ENCODE results near the gene ASRGL1.

ASRGL1 gene

DNA sequence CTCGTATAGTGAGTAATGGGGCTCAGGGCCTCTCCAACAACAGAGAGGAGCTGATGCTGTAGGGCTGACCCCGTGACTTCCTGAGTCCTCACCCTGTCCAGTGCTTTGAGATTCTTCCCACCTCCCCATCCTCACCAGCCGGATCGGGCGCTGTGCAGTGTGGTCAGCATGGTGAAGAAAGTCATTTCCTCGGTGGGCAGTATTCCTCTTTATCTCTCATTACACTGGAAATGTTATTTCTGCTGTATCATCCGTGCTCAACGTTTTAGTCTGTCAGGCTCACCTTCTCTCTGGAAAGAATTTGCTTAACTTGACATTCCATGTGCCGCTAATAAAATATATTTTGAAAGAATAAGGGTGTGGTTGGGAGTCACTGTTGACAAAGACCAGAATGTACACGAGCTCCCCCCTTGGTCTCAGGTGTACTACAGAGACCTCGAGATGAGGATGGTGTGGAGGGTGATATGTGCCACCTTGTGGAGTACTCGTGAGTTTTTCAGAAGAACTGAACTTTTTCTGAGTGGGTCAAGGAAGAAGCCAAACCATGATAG lies 55.9 kb downstream of the ASRGL1 start:
- DNase-seq (ENCODE audit: low read depth): no peak

GRCh38 chr11:62393735-62394134 lies 56.5 kb downstream of the ASRGL1 start:
- no peak for DNase-seq (ENCODE audit: low read depth)

DNA sequence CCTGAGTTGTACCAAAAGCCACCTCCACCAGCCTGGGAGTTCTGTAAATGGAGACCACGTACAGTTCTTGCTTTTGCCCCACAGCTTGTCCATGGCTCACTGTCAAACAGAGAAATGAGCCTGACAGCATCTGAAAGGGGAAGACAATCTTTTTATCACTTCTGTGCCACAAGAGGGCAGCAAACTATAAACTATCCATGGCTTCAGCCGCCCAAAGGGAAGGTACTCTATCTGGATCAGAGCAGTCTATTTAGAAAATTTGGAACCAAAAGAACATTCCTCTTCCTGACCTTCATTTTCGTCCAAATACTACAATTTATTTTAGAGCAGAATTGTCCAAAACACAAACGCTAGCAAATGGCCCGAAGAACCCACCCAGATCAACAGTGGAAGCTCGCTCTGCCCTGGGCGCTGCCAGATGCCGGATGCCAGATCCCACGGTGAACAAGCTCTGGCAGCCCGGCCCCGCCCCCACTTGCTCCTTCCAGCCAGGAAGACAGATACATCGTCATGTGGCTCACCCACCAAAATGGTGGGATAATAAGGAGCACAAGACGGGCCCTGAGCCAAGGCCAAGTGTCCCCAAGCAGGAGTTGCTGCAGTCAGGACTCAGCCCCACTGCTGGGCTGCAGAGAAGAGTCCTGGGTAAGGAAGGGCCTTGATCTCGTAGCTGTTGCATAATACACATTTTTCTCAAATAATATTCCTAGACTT lies 57.7 kb downstream of the ASRGL1 start:
- DNase-seq (ENCODE audit: low read depth): no peak

GRCh38 chr11:62395885-62396551 lies 58.8 kb downstream of the ASRGL1 start:
- no peak for DNase-seq (ENCODE audit: low read depth)

DNA sequence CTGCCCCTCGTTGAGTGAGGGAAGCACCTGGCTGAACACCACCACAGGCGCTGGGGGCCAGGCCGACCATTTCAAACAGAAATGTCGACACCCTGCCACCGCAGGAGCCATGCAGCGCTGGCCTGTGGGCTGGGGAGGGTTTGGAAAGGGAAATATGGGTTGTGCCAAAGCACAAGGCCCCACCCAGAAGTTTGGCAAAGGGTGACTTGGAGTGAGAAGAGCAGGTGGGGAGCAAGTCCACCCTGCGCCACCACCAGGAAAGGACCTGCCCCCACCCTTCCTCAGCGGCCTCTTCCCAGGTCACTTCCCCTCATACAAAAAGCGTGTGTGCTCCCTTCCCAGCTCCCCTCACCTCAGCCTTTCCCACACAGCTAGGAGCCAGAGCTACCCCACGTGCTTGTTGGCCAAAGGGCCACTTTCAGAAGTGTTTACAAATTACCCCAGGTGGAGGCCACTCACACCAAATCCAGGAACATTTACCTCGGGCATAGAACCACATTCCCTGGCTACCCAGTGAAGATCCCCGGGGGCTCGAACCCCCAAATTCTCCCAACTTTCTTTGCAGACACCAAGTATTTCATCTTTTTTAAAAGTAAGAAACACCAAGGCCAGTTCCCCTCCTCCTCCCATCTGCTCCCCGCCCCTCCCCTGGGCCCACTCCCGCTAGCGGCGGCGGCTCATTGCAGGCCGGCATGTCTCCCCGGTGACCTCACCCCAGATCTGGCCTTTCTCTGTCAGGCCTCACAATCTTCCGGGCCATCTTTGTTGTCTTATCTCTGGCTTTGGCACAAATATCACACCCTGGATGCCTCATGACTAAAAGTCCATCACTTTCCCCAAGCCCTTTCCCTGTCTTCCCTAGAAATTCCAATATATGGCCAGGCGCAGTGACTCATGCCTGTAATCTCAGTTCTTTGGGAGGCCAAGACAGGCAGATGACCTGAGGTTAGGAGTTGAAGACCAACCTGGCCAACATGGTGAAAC lies 61.1 kb downstream of the ASRGL1 start:
- DNase-seq (ENCODE audit: low read depth): no peak

- DNase-seq (ENCODE audit: low read depth): no peak
Observed at GRCh38 chr11:62399172-62399877, 62.1 kb downstream of the ASRGL1 start.

GRCh38 chr11:62399878-62400266 lies 62.6 kb downstream of the ASRGL1 start:
- no peak for DNase-seq (ENCODE audit: low read depth)

DNA sequence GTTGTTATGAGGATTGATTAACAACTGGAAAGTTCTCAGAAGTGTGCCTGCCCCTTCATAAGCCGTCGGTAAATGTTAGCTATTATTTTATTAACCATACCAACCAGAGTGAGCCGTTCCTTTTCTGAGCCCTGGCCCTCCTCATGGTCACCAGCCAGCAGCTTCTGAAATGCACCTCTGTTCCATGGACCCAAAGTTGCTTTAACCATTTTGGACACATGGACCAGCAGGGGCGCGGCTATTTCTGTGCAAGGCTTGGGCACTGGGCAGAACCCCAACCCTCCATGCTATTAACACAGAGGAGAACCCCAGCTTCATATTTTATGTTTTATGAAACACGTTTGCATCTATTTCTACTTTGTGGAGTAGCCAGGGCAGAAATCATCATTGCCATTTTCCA lies 63.0 kb downstream of the ASRGL1 start:
- no peak for DNase-seq (ENCODE audit: low read depth)

DNA sequence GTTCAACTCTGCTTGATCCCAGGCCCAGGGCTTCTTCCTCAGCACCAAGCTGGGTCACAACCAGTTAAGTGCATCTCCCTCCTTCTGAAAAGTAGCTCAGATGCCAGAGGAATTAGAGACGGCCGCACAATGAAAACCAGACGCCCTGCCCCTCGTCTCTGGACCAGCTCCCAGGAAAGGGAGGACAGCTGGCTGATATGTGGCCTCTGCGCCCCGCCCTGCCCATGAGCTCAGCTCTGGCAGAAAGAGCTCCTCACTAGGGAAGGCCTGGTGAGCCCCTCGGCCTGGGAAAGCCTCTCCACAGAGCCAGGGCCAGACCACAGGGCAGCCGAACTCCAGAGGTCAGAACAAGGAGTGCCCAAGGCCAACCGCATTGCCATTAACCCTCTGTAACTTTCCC lies 63.5 kb downstream of the ASRGL1 start:
- DNase-seq (ENCODE audit: low read depth): no peak

- DNase-seq (ENCODE audit: low read depth): no peak
Observed at GRCh38 chr11:62401356-62401755, 64.1 kb downstream of the ASRGL1 start.

DNA sequence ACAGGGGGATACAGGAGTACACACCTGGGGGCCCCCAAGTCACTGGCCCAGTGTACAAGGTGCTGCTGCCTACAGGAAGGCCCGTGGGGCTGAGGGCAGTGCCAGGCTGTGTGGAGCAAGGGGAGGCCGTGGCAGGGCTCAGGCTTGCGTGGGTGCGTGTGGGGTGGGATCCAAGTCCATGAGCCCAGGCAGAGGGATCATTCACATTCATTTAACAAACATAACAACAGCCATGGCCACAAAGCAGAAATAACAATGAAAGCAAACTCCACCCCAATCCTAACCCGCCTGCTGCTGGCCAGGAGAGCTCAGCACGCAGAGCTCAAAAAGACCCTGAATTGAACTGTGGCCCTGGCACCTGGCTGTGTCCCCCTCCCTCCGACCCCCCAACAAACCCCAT lies 64.6 kb downstream of the ASRGL1 start:
- no peak for DNase-seq (ENCODE audit: low read depth)

- no peak for DNase-seq (ENCODE audit: low read depth)
Observed at GRCh38 chr11:62402226-62402959, 65.1 kb downstream of the ASRGL1 start.

DNA sequence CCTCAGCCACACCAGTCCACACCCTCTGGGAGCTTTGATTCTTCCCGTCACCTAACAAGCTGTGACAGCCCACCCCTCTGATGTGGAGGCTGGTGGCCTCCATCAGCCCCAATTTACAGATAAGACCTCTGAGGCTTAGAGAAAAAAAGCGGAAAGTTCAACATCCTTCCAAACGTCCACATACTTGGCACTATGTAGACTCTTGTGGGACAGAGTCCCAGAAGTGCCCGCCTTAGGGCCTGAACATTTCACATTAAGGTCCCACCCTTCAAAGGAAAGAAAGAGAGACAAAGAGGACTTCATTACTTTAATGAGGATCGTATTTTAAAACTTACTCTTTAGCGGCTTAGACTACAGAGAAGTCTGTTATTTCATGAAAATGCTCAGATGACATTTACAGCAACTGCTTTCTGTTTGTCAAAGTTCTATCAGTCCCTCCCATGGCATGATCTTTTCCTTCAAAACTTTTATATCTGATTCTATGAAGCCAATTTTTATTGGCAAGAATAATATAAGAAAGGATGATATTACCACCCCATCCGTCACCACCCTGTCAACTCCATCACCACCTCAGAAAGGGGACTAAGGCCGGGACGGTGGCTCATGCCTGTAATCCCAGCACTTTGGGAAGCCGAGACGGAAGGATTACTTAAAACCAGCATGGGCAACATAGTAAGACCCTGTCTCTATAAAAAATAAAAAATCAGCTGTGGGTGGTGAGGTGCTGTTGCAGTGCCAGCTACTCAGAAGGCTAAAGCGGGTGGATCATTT lies 65.9 kb downstream of the ASRGL1 start:
- no peak for DNase-seq (ENCODE audit: low read depth)

DNA sequence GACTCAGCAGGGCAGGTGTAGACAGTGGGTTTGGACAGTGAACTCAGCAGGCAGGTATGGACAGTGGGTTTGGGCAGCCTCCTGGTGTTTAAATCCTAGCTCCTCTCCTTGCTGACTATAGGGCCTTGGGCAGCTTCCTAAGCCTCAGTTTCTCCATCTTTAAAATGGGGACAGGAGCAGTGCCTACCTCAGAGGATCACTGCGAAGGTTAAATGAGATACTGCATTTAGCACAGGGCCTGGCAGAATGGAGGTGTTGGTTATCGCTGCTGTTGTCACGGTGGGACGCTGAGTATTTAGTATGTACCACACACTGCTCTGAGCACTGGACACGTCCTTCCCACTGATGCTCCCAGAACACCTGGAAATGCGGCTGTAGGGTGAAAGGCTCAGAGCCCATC lies 67.2 kb downstream of the ASRGL1 start:
- no peak for DNase-seq (ENCODE audit: low read depth)

DNA sequence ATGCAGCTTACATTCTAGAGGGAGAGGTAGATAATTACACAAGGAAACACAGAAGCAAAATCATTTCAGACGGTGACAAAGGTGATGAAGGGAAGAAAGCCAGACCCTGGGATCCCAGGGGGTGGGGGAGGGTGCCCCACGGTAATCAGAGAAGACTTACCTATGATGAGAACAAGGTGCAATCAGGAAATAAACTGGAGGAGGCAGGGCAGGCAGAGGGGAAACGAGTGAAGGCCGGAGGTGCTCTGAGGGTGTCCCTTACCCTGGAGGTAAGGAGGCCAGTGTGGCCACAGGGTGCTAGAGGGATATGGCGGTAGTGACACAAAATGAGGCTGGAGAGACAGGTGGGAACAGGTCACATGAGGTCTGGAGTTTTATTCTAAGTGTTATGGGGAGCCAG lies 67.7 kb downstream of the ASRGL1 start:
- no peak for DNase-seq (ENCODE audit: low read depth)

- DNase-seq (ENCODE audit: low read depth): no peak
Observed at GRCh38 chr11:62406034-62406433, 68.8 kb downstream of the ASRGL1 start.

DNA sequence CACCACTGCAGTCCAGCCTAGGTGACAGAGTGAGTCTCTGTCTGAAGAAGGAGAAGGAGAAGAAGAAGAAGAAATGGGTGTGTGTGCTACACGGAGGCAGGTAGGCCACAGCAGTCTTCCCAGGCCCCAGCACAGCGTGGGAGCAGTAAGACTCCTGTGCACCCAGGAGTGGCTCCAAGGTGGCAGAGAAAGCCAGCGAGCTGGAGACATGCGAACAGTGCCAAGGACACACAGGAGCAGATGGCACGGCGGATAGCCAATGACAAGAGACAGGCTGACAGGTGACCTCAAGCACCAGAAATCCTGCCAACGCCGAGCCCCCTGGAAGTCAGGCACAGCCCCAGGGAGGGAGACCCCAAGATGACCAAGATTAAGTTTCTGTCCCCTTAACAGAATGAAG lies 72.6 kb downstream of the ASRGL1 start:
- no peak for DNase-seq (ENCODE audit: low read depth)

GRCh38 chr11:62410972-62411371 lies 73.7 kb downstream of the ASRGL1 start:
- no peak for DNase-seq (ENCODE audit: low read depth)

- no peak for DNase-seq (ENCODE audit: low read depth)
Observed at GRCh38 chr11:62411524-62411923, 74.3 kb downstream of the ASRGL1 start.

- DNase-seq (ENCODE audit: low read depth): no peak
Observed at GRCh38 chr11:62413060-62413696, 75.9 kb downstream of the ASRGL1 start.
